ENCODE results near the gene MPC2.
"Not testable (repeated sequence)": the region's sequence is repeated elsewhere in the genome, so short reads cannot be mapped to it uniquely, and the experiment has no call there.

Gene MPC2

DNA sequence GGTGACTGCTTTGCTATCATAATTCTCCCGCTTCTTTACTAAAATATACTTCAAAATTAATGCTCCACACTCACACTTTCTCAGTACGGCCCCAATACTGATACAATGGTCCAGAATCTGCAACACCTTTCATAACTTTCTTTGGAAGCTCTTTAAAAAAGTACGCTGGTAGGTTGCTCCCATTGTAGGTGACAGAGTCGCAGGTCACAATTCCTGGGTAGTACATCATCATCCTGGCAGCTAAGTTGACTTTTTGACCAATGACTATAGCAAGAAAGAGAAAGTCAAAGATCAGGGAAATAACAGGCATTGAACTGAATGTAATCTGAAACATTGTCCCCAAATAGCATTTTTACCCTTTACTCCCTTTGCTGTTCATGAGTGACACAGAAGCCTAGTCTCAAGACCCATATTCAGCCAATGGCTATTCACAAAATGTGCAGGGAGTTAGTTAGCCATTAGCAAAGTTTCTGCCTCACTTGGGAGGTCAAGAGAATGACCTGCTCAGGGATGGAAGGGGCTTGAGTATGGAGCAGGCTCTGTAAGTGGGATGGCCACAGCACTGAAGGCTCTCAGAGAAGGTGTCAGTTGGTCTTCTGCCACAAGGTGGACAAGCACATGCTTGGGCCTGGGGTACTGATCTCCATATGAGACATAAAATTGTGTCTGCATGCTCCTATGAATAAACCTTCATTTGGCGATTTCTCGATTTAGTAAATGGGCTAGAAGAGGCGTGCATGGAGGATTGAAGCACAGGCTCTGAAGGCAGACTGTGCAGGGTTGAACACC, 58.3 kb downstream of the MPC2 start:
- H3K4me3 ChIP-seq (ENCODE audit: low read length), result no peak overlapping the region
- no peak for DNase-seq (ENCODE audit: low read depth)
- TF ChIP-seq, protein P1, sequence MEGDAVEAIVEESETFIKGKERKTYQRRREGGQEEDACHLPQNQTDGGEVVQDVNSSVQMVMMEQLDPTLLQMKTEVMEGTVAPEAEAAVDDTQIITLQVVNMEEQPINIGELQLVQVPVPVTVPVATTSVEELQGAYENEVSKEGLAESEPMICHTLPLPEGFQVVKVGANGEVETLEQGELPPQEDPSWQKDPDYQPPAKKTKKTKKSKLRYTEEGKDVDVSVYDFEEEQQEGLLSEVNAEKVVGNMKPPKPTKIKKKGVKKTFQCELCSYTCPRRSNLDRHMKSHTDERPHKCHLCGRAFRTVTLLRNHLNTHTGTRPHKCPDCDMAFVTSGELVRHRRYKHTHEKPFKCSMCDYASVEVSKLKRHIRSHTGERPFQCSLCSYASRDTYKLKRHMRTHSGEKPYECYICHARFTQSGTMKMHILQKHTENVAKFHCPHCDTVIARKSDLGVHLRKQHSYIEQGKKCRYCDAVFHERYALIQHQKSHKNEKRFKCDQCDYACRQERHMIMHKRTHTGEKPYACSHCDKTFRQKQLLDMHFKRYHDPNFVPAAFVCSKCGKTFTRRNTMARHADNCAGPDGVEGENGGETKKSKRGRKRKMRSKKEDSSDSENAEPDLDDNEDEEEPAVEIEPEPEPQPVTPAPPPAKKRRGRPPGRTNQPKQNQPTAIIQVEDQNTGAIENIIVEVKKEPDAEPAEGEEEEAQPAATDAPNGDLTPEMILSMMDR (conservative IDR thresholded peaks at IDR 0.05; ENCODE audit: low read length), result no peak

DNA sequence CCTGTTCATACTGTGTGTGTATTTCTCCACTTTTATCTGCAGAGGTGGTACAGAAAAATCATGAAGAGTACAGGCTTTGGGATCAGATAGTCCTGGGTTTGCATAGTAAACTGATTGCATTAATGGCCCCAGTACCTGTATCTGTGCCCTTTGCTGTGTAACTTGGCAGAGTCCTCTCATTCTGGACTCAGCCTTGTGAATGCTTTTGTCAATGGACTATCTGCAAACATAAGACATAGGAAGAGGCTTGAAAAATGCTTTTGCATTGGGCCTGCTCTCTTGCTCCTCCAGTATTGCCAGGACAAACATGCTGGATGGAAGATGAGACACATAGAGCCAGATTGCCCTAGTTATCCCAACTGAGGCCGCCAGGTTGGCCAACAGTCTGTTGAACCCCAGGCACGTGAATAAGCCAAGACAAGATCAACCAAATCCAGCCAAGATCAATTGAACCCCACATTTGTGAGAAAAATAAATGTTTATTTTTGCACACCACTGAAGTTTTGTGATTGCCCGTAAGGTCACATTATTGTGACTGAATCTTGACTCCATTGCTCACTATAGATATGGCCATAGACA, 60.2 kb downstream of the MPC2 start:
- TF ChIP-seq, protein P1 (conservative IDR thresholded peaks at IDR 0.05; ENCODE audit: low read length), result no peak
- no peak overlapping the region for H3K4me3 ChIP-seq (ENCODE audit: low read length)
- no peak for DNase-seq (ENCODE audit: low read depth)

DNA sequence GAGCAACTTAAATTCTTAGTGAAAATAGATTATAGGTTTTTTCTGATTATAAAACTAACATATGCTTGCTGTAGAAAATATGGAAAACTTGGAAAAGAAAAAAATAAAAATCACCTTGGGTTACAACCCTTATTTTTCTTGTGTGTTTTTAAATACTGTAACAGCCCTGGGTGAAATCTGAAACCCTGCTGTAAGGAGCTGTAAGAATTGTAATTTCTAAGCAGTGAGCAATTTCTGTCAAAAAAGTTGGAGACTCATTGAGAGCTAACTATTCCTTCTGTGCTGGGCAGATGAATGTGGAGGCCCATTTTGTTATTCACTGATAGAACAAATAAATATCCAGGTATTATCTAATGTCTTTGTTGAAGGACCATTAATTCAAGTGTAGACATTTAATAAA, 65.5 kb downstream of the MPC2 start:
- no peak overlapping the region for H3K4me3 ChIP-seq (ENCODE audit: low read length)
- peak; percentile 27 for DNase-seq (ENCODE audit: low read depth)
- TF ChIP-seq, protein P1 (conservative IDR thresholded peaks at IDR 0.05; ENCODE audit: low read length), result no peak

DNA sequence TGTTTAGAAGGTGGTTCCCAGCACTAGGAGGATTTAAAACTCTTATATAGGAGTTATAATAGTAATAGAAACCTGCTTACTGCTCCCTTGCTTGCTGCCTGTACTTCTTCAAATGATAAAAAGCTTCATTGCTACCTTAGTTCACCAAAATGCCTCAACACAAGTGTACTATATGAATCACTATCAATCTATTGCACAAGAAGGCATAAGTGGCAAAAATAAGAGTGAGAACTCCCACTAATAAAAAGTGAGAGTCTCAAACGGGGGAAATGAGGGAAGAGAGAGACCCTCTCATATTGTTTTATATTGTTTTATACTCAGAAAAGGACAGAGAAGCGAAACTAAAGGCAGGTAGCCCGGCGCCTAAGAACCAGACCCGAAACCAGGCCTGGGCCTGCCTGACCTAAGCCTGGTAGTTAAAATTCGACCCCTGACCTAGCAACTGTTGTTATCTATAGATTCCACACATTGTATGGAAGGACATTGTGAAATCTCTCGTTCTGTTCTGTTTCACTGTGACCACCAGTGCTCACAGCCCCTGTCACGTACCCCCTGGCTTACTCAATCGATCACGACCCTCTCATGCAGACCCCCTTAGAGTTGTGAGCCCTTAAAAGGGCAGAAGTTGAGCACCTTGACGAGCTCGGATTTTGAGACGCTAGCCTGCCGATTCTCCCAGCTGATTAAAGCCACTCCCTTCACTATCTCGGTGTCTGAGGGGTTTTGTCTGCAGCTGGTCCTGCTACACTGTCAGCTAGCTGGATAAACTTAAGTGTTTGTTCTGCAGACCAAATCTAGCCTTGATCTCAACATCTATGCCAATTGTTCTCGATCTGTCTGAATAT, 67.5 kb downstream of the MPC2 start:
- H3K4me3 ChIP-seq (ENCODE audit: low read length); DNase-seq (ENCODE audit: low read depth): not testable (repeated sequence)

DNA sequence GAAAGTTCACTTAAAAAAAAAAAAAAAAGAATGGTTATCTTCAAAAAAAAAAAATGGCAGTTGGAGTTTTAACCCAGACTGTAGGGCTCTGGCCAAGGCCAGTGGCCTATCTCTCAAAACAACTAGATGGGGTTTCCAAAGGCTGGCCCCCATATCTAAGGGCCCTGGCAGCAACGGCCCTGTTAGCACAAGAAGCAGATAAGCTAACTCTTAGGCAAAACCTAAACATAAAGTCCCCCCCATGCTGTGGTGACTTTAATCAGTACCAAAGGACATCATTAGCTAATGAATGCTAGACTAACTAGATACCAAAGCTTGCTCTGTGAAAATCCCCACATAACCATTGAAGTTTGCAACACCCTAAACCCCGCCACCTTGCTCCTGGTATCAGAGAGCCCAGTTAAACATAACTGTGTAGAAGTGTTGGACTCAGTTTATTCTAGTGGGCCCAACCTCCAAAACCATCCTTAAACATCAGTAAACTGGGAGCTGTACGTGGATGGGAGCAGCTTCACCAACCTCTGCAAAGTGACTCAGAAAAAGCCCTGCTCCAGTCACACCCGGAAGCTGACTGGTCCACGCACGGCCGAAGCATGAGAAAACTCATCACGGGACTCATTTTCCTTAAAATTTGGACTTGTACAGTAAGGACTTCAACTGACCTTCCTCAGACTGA, 70.0 kb downstream of the MPC2 start:
- DNase-seq (ENCODE audit: low read depth); H3K4me3 ChIP-seq (ENCODE audit: low read length): not testable (repeated sequence)

Data from AG10803 (cell line).